NCI-H524 (cell line): Measurements from ENCODE around the gene TAF8.
A peak's percentile ranks its signal among the peaks of the same experiment; 100 is the strongest.

Source experiments
- DNase-seq, 2 experiments: peaks; one replicate each; lab custom pipeline; 2025; lab: John Stamatoyannopoulos, UW

The TAF8 gene

GRCh38 chr6:42059743-42060142 is 9.4 kb downstream of the TAF8 start:
- no peak for DNase-seq

GRCh38 chr6:42066156-42066675 is 15.9 kb downstream of the TAF8 start:
- no peak for DNase-seq

GRCh38 chr6:42068173-42068572 is 17.8 kb downstream of the TAF8 start:
- no peak for DNase-seq

GRCh38 chr6:42068872-42069522 is 18.7 kb downstream of the TAF8 start:
- DNase-seq = no peak

- DNase-seq = no peak
Measured at GRCh38 chr6:42071881-42072583, 21.7 kb downstream of the TAF8 start.

GRCh38 chr6:42073287-42073686 is 23.0 kb downstream of the TAF8 start:
- no peak for DNase-seq

- DNase-seq = peak in 1 of 2 experiments; percentile 64
Measured at GRCh38 chr6:42075159-42075838, 25.0 kb downstream of the TAF8 start.

GRCh38 chr6:42078386-42078785 is 28.1 kb downstream of the TAF8 start:
- DNase-seq = no peak

- no peak for DNase-seq
Measured at GRCh38 chr6:42079941-42080464, 29.7 kb downstream of the TAF8 start.

- no peak for DNase-seq
Measured at GRCh38 chr6:42083530-42083929, 33.2 kb downstream of the TAF8 start.

GRCh38 chr6:42084889-42085288 is 34.6 kb downstream of the TAF8 start:
- no peak for DNase-seq

GRCh38 chr6:42086046-42087035 is 36.0 kb downstream of the TAF8 start:
- no peak for DNase-seq

GRCh38 chr6:42088101-42088591 is 37.8 kb downstream of the TAF8 start:
- no peak for DNase-seq

GRCh38 chr6:42090819-42091717 is 40.7 kb downstream of the TAF8 start:
- DNase-seq = no peak

- DNase-seq = no peak
Measured at GRCh38 chr6:42091718-42092023, 41.3 kb downstream of the TAF8 start.

- DNase-seq = no peak
Measured at GRCh38 chr6:42093582-42094329, 43.4 kb downstream of the TAF8 start.

GRCh38 chr6:42095094-42095493 is 44.8 kb downstream of the TAF8 start:
- DNase-seq = no peak

- DNase-seq = no peak
Measured at GRCh38 chr6:42095776-42096541, 45.6 kb downstream of the TAF8 start.
